Measurements from ENCODE around the gene IVNS1ABP.
"Not testable (repeated sequence)": the region's sequence is repeated elsewhere in the genome, so short reads cannot be mapped to it uniquely, and the experiment has no call there.

IVNS1ABP gene

GRCh38 chr1:185258676-185259075 is 58.4 kb downstream of the IVNS1ABP start:
- H3K9me3 Mint-ChIP-seq = peaks cover 0 to 5% of the 10 kb centered on the region in 2 donors
- no peak overlapping the region for H3K27ac Mint-ChIP-seq
- ATAC-seq = no peak
- H3K27me3 Mint-ChIP-seq = no peaks in the 10 kb centered on the region
- peaks cover 7% of the 10 kb centered on the region for H3K4me1 Mint-ChIP-seq
- H3K4me3 Mint-ChIP-seq = no peak overlapping the region
- no peak for DNase-seq

- DNase-seq = no peak
- H3K27ac Mint-ChIP-seq = peak overlapping the region in 1 of 2 donors; percentile 83
- no peak for ATAC-seq
- H3K9me3 Mint-ChIP-seq = peaks cover 0 to 5% of the 10 kb centered on the region in 2 donors
- peak overlapping the region; percentile 12 to 64 for H3K4me3 Mint-ChIP-seq
- no peaks in the 10 kb centered on the region for H3K27me3 Mint-ChIP-seq
- H3K4me1 Mint-ChIP-seq = peaks cover 7% of the 10 kb centered on the region
Observed at GRCh38 chr1:185257950-185258208, 59.2 kb downstream of the IVNS1ABP start.

- peak overlapping the region in 1 of 2 donors; percentile 83 for H3K27ac Mint-ChIP-seq
Observed at GRCh38 chr1:185257116-185257949, 59.7 kb downstream of the IVNS1ABP start.

GRCh38 chr1:185255595-185255994 is 61.4 kb downstream of the IVNS1ABP start:
- not testable (repeated sequence) for H3K4me1 Mint-ChIP-seq, H3K9me3 Mint-ChIP-seq, ATAC-seq

More at GRCh38 chr1:185257116-185257949, 59.7 kb downstream of the IVNS1ABP start:
- not testable (repeated sequence) for H3K27me3 Mint-ChIP-seq, H3K4me1 Mint-ChIP-seq, H3K9me3 Mint-ChIP-seq, DNase-seq, ATAC-seq
- peak overlapping the region; percentile 12 to 64 for H3K4me3 Mint-ChIP-seq

GRCh38 chr1:185252404-185252803 is 64.6 kb downstream of the IVNS1ABP start:
- H3K27ac Mint-ChIP-seq, H3K9me3 Mint-ChIP-seq, DNase-seq, ATAC-seq, H3K4me1 Mint-ChIP-seq, H3K4me3 Mint-ChIP-seq, H3K27me3 Mint-ChIP-seq: not testable (repeated sequence)

More at GRCh38 chr1:185255595-185255994, 61.4 kb downstream of the IVNS1ABP start:
- H3K27me3 Mint-ChIP-seq, DNase-seq, H3K4me3 Mint-ChIP-seq, H3K27ac Mint-ChIP-seq: not testable (repeated sequence)

- DNase-seq, H3K4me3 Mint-ChIP-seq, ATAC-seq: not testable (repeated sequence)
Observed at GRCh38 chr1:185251928-185252327, 65.1 kb downstream of the IVNS1ABP start.

GRCh38 chr1:185250063-185250462 is 67.0 kb downstream of the IVNS1ABP start:
- no peak for DNase-seq
- no peak for ATAC-seq
- H3K27ac Mint-ChIP-seq = peak overlapping the region in 1 of 2 donors; percentile 46
- H3K9me3 Mint-ChIP-seq = peaks cover 5% of the 10 kb centered on the region in 2 donors
- H3K4me3 Mint-ChIP-seq = no peak overlapping the region
- H3K27me3 Mint-ChIP-seq = no peaks in the 10 kb centered on the region
- H3K4me1 Mint-ChIP-seq = no peaks in the 10 kb centered on the region

More at GRCh38 chr1:185251928-185252327, 65.1 kb downstream of the IVNS1ABP start:
- H3K27ac Mint-ChIP-seq, H3K4me1 Mint-ChIP-seq, H3K27me3 Mint-ChIP-seq, H3K9me3 Mint-ChIP-seq: not testable (repeated sequence)

GRCh38 chr1:185249563-185249962 is 67.5 kb downstream of the IVNS1ABP start:
- H3K4me1 Mint-ChIP-seq = peaks cover 1% of the 10 kb centered on the region
- ATAC-seq = no peak
- peaks cover 0 to 5% of the 10 kb centered on the region in 2 donors for H3K9me3 Mint-ChIP-seq
- H3K4me3 Mint-ChIP-seq = no peak overlapping the region
- H3K27ac Mint-ChIP-seq = peak overlapping the region in 1 of 2 donors; percentile 46
- no peaks in the 10 kb centered on the region for H3K27me3 Mint-ChIP-seq
- no peak for DNase-seq
